ENCODE results near the gene TTC34.

DNA sequence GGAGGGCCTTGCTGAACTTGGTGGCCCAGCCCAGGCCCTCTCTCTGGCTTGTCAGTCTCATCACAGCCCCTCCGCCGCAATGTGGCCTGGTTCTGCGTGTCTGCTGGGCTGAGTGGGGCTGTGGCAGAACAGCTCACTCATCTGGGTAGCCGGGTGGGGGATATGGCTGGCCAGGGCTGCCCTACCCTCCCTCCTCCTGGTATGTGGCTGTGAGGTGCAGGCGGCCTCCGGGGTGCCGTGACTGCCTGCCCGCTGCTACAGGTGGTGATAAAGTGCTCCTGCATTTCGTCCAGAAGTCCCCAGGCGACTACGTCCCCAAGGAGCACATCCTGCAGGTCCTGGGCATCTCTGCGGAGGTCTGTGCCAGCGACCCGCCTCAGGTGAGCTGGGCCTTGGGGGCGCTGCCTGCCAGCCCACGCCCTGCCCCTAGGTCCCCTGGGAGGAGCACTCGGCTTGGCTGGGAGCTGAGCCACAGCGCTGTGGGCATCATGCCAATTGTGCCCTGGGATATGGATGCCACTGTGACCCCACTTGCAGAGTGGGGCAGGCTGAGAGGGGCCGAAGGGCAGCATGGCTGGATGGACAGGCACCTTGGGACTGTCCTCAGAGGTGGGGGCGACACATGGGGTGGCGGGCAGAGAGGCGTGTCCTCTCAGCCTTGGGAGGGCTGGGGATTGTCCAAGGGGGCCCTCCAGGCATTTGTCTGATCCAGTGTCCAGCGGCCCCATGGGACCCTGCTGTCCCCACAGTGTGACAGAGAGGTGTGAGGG, 212.6 kb downstream of the TTC34 start:
- TF ChIP-seq POLR2AphosphoS5 (IDR thresholded peaks at IDR 0.05; ENCODE audit: low read depth, low read length) (no peak), POU2F2 (IDR thresholded peaks at IDR 0.05; ENCODE audit: low read depth, low read length) (no peak), TAF1 (IDR thresholded peaks at IDR 0.05; ENCODE audit: low read depth, low read length) (no peak)
